Measurements from ENCODE around the gene NATD1. TPM values are rescaled to one million over a fixed set of nuclear protein-coding genes. Genes with fewer than 3 reads are reported as not detected.

Gene NATD1
- total and polyA plus RNA-seq, 2 of the 8 experiments (the other 6 are each of a cell fraction or from before 2014, with no cell fraction given) = 5.4 to 8.4 TPM

GRCh38 chr17:21299981-21300600 lies 46.9 kb upstream of the NATD1 start (continued):
- TF ChIP-seq GABPA (IDR thresholded peaks at IDR 0.05; ENCODE audit: borderline replicate concordance, insufficient read depth, low read length) = no peak
